Hematopoietic multipotent progenitor cell treated with erythropoietin and hydrocortisone succinate and interleukin-3 and kit ligand, for 8 days (in vitro differentiated cells): ENCODE data around the gene CDC20B.
"Not testable (repeated sequence)": the region's sequence is repeated elsewhere in the genome, so short reads cannot be mapped to it uniquely, and the experiment has no call there.

Experiments
- DNase-seq: peaks from one replicate; pipeline ENCODE4 v3.0.0-alpha.2; 2015

The CDC20B gene

DNA sequence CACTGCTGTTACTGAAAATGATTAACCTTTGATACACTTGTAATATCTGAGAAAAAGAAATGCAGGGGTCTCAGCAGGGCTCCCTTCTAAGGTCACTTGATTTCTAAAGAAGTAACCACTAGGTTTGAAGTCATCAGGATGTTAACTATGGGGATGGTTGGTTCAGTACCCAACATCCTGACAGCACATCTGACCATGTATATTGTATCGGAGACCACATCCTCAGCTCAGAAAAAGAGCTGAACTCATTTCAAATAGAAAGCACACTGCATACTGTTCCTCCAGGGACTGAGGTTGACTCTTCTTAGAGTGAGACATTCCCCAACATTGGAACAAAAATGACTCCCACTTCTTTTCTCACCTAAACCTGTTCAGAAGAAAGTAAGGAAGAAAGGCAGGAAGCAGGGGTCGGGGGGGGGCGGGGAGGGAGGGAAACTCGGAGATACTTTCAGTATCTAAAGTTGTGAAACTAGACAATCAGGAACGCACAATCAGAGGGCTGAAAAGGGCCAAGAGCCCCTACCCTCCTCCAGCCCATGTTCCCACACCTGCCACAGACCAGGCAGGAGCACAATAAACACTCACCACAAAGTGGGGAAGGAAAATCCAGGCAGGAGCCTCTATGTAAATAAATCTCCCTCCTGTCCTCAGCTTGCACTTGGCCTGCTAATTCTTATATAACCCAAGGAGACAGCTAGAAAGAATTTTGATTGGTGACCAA lies 71.3 kb downstream of the CDC20B start:
- no peak for DNase-seq

DNA sequence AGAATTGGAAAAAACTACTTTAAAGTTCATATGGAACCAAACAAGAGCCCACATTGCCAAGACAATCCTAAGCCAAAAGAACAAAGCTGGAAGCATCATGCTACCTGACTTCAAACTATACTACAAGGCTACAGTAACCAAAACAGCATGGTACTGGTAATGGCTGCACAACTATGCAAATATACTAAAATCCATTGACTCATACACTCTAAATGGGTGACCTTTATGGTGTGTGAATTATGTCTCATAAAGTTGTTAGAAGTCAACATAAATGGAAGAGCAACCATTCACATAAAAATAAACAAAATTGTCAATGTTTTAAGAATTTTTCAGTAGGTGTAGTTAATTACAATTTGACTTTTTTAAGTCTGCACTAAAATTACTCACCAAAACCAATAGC lies 71.8 kb downstream of the CDC20B start:
- not testable (repeated sequence) for DNase-seq

DNA sequence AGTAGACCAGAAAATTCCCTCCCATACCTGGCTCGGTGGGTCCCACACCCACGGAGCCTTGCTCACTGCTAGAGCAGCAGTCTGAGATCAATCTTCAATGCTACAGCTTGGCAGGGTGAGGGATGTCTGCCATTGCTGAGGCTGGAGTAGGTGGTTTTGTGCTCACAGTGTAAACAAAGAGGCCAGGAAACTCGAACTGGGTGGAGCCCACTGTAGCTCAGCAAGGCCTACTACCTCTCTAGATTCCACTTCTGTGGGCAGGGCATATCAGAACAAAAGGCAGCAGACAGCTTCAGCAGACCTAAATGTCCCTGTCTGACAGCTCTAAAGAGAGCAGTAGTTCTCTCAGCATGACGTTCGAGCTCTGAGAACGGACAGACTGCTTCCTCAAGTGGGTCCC lies 76.1 kb downstream of the CDC20B start:
- DNase-seq, result no peak

DNA sequence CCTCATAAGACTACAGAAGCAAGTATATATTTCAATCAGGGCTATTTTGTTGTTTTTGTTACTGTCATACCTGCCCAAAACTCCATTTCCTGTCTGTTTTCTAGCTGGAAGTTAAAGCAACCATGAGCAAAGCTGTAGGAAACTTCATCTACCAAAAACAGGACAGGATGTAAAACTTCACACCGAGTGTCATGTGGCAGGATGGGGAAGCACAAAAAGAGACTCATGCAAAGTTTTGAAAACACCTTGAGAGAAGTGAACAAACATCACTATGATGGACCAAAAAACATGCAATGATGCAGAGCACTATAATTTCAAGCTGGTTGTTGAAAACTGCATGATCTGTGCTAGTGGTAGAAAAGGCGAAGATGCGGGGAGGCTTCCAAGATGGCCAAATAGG lies 76.8 kb downstream of the CDC20B start:
- DNase-seq, result no peak

DNA sequence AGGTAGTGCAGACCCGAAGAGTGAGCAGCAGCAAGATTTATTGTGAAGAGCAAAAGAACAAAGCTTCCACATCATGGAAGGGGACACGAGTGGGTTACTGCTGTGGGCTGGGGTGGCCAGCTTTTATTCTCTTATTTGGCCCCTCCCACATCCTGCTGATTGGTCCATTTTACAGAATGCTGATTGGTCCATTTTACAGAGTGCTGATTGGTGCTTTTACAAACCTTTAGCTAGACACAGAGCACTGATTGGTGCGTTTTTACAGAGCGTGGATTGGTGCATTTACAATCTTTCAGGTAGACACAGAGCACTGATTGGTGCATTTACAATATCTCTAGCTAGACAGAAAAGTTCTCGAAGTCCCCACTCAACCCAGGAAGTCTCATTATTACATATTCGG lies 82.0 kb downstream of the CDC20B start:
- not testable (repeated sequence) for DNase-seq

DNA sequence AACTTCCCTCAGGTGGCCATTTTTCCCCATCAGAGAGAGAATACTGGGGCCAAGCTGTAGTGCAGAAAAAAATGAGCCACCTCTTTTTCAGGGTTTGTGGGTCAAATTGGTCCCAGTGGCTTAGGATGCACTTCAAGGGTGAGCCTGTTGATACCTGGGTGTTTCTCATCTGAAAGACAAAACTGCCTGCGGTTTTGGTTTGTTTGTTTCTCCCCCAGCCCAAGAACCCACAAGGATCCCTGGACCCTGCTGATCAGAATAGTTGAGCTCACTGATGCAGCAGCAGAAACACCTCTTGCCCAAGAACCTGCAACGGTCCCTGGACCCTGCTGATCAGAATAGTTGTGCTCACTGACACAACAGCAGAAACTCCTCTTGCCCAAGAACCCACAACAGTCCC lies 83.7 kb downstream of the CDC20B start:
- DNase-seq, result not testable (repeated sequence)

DNA sequence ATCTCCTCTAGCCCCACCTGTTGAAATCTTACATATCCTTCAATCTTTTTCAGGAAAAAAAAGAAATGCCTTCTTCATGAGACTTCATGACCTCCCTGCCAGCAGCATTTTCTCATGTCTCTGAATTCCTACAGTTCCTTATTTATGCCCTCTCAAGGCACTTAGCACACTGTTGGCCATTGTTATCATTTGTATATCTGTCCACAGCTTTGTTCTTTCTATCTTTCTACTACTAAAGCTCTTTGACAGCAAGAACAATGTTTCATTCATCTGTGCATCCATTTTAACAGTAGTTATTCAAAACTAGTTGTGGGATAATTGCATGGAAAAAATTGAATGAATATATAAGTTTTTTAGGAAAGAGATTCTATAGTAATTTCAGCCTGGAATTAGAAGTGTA lies 91.4 kb downstream of the CDC20B start:
- DNase-seq, result no peak

DNA sequence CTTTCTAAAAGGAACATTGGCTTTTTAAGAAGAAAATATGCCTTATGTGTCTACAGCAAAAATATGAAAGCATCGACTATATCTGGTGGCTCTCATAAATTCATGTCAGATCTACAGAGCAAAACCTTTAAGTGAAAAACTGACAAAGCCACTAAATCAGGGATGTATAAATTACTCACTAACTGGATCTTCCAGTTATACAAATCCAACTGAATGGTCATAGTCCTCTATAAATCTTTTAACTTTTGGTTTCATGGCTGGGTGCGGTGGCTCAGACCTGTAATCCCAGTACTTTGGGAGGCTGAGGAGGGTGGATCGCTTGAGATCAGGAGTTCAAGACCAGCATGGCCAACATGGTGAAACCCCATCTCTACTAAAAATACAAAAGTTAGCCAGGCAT lies 99.8 kb downstream of the CDC20B start:
- DNase-seq, result no peak

DNA sequence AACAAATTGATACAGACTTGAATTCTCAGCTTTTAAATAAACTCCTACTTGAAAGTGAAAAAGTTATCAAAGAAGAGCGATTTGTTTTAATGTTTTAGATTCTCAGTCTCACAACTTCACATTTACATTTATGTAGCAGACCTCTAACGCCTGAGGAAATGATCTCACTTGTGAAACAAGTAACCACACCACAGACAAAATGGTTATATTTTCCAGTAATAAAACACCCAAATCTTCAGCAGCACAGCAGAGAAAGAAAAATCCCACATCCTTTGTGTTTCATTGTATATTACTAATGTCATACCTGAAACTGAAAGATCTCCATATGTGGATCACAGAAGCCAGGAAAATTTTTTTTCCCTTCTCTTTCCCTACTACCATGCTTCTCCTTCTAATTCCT lies 100.3 kb downstream of the CDC20B start:
- no peak for DNase-seq

DNA sequence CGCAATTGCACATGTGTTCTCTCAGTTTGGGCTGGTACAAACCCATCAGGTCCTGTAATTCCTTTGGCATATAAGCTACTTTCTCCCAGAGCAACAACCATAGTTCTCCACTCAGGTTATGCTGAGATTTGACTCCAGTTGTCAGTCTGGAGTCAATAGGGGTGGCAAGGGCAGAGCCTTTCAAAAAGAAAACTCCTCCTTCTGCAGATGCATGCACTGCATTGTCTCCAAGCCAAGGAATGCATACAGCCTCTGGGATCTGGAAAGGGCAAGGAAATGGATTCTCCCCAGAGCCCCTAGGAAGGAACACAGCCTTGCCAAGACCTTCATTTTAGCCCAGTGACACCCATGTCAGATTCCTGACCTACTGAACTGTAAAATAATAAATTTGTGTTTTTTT lies 101.6 kb downstream of the CDC20B start:
- no peak for DNase-seq

DNA sequence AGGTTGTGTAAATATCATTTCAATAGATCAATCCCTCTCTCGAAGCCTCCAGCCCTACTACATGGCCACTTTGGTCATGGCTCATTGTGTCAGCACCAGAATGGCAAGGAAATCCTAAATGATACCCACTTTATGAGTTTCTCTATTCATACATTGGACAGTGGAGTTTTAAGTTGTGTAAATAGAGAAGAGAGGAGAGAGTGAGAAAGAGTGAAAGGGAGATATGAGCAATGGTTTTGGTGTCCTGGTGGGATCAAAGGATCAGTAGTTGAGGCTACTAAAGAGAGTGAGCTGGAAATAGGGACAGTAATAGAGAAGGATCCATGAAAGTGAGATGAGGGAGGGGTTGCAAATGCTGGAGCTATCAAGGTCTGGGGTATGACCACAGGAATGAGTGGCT lies 102.0 kb downstream of the CDC20B start:
- no peak for DNase-seq

DNA sequence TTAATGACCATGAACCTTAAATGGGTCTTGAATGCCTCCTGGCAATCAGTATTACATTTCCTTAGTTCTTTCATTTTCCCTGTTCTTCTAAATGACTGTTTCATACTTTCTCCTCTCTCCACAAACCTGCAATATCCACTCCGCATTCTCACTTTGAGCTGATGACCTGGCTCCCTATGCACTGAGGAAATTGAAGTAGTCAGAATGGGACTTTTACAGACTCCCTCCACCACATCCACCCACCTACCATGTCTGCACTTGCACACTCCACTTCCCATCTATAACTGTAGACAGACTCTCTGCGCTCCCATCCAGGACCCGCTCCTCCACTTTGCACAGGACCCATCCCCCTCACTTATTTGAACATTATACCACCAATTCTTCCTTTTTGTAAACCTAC lies 106.7 kb downstream of the CDC20B start:
- DNase-seq, result no peak

DNA sequence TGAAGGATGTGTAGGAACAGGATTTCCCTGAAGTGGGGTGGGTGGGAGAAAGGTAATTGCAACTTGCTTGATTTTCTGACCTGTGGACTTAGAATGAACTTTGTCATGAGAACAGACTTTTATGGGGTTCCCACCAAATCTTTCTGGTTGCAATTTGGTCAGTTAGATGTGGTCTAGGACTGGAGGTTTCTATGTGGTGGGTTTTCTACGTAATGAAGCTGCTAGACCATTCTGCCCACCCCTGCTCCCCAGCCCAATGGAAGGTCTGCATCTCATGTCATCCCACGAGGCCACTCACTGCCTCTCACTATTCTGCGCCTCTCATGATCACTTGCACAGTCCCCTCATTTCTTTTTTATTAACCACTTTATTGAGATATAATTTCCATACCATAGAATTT lies 108.5 kb downstream of the CDC20B start:
- no peak for DNase-seq

DNA sequence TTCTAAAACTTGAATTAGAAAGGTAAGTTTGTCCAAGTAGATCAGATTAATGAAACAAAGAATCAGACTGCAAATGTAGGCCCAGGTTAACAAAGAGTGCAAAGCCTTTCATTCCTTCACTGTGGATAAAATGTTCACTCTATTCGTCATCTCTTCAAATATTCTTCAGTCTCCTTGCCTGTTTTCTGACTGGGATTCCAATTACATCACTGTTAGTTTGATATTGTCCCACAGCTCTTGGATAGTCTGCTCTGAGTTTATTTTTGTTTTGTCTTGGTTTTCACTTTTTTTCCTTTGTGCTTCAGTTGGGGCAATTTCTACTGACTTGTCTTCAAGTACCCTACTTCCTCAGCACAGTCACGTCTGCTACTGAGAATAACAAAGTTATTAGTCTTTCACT lies 109.1 kb downstream of the CDC20B start:
- DNase-seq, result no peak

DNA sequence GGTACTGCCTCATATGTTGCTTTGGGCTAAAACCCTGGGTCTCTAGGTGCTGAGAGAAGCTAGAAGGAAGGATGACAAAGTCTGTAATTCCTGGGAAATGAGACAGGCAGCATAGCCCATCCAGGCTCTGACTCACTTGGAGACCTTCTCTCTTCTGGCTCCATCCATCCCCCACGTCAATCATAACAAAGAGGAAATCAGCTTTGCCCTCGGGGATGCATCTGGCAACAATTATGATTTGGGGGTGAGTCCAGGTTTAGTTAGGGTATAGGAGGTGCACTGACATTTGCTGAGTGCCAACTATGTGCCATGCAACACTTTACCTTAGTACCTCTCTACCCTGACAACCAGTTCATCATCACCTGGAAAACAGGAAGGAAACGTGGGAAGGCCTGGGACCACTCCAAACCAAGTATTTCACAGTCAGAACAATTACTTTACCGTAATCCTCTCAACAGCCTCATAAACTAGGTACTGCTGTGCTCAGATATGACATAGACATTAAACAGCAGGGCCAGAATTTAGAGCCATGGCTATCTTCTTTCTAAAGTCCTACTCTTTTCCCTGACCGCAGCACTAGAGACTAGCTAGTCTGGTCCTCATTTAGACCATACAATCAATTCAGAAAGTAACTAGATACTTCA lies 109.6 kb downstream of the CDC20B start:
- no peak for DNase-seq
